Astrocyte (in vitro differentiated cells and primary cell): ENCODE measurements around the gene SPEF1.

ENCODE experiments used
- CTCF ChIP-seq: IDR thresholded peaks from 2 replicates; pipeline ENCODE4 v1.5.1; 2011; ENCODE audit warnings: low read depth, mild to moderate bottlenecking, inconsistent platforms, low read length, moderate library complexity; ENCODE audit not compliant: insufficient read depth
- EZH2 ChIP-seq: IDR thresholded peaks from 2 replicates; pipeline ENCODE4 v1.6.1; 2012; ENCODE audit warnings: mild to moderate bottlenecking, low read length, inconsistent platforms; ENCODE audit not compliant: insufficient read depth

GRCh38 chr20:3814928-3815495 is 33.8 kb upstream of the SPEF1 start:
- TF ChIP-seq CTCF: no peak
- TF ChIP-seq EZH2: no peak
